Smooth muscle cell of the brain vasculature (primary cell): ENCODE results near the gene ABI3.
"Not testable (repeated sequence)": the region's sequence is repeated elsewhere in the genome, so short reads cannot be mapped to it uniquely, and the experiment has no call there.

Experiments
- DNase-seq: peaks from one replicate; pipeline ENCODE4 v3.0.0-alpha.2; 2012; ENCODE audit warnings: low read depth, low spot score

The ABI3 gene

GRCh38 chr17:49210158-49211029 lies at the start of gene ABI3, which contains the start of gene GNGT2:
Gene ABI3, plus strand, starts transcription at chr17:49210707. Its CDS starts 18 bp downstream, at chr17:49210725.
Gene GNGT2, minus strand, starts transcription at chr17:49210574. Its CDS starts 3,152 bp downstream, at chr17:49207422.
- no peak for DNase-seq

DNA sequence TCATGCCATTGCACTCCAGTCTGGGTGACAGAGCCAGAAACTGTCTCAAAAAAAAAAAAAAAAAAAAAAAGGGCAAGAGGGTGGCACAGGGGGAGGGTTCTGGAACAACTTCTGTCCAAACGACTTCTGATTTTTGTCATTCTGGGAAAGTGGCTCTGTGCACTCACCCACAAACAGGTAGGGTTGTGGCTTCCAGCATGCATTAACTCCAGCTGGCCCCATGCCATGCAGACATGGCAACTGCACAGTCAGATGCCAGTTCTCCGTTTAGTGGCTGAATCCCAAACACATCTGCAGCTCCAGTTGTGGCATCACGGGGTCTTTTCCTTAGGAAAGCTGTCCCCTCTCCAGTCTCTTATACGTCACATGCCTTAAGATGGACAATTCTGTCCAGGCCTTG lies 47.6 kb upstream of the ABI3 start:
- no peak for DNase-seq

DNA sequence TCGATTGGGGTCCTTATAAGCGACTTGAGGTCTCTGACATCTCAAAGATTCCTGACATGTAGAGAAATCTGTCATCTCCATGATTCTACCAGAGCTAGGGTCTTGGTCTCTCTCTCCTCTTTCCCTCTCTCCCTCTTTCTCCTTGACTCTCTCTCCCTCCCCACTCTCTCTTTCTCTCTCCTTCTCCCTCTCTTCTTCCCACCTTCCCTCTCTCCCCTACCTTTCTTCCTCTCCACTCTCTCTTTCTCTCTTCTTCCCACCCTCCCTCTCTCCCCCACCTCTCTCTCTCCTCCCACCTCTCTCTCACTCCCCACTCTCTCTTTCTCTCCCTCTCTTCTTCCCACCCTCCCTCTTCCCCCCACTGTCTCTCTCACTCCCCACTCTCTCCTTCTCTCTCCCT lies 45.4 kb upstream of the ABI3 start:
- no peak for DNase-seq

DNA sequence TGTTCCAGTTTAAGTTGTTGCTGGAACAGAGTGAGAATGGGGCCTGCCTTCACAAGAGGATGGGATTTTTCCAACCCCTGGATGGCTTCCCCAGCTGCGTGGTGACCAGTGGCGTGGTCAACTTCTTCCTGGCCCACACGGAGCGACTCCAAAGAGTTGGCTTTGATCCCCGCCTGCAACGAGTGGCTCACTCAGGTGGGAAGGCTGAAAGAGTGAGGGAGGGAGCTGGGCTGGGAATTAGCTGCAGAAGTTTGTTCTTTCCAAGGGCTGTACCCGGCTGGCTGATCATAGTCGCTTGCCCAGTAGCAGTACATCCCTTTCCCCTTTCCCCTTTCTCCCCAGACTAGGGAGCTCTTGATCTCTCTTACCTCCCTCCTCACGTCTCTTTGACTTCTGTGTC lies 41.8 kb upstream of the ABI3 start:
- no peak for DNase-seq

DNA sequence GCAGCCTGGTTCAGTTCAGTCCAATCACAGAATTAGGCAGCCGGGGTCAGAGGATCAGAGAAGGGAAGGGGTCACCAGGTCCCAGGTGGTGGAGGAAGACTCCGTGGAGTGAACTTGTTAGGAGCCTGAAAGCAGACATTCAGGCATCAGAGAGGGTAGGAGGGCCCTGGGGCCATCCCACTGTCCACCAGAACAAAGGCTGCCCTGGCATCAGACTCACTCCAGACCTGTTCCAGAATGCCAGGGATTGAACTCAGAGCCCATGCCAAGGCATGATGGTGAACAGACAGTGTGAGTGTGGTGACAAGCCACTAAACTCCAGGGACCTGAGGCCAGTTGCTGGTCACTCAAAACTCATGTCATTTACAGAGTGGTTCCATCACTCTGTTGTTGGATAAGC lies 40.3 kb upstream of the ABI3 start:
- DNase-seq = no peak

DNA sequence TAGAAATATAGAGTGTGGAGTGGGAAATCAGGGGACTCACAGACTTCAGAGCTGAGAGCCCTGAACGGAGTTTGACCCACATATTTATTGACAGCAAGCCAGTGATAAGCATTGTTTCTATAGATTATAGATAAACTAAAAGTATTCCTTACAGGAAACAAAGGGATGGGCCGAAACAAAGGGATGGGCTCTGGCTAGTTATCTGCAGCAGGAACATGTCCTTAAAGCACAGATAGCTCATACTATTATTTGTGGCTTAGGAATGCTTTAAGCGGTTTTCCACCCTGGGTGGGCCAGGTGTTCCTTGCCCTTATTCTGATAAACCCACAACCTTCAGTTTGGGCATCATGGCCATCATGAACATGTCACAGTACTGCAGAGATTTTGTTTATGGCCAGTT lies 39.8 kb upstream of the ABI3 start:
- DNase-seq = not testable (repeated sequence)

DNA sequence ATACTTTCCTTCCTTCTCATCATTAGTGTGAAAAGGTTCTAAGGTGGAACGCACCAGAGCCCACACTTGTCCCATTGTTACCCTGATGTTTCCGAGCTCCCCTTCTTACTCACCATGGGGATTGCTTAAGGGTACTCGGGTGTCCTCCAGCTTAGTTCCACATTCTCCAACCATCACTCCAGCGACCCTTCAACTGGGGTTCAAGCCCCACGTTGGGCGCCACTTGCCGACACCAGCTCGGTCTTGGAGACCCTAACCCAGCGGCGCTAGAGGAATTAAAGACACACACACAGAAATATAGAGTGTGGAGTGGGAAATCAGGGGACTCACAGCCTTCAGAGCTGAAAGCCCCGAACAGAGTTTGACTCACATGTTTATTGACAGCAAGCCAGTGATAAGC lies 34.5 kb upstream of the ABI3 start:
- DNase-seq = not testable (repeated sequence)

- DNase-seq = no peak
Measured at GRCh38 chr17:49180303-49180702, 30.2 kb upstream of the ABI3 start.

DNA sequence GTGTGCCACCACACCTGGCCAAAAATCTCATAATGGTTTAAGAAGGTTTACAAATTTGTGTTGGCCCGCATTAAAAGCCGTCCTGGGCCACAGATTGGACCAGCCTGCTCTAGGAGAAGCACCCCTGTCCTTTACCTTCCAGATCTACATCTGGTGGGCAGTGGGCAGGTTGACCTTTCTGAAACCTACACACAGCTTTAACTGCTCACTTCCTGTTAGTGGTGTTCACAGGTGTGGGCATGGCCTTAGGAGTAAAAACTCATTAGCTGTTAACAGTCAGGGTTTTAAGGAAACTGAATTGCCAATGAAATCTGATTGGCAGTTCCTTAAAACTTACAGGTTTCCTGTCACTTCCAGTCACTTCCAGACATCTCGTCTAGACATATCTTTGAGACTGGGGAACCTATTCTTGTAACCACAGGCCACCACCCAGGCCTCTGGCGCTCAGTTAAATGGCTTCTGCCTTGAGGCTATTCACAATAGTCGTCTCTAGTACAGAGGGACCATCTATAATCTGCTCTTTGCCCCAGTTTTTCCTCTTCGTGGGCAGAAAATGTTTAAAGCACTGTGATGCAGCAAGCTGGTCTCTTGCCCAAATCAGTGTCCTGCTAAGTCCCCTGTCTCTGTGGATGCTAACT lies 29.4 kb upstream of the ABI3 start:
- DNase-seq = no peak

GRCh38 chr17:49183341-49183740 lies 27.2 kb upstream of the ABI3 start:
- no peak for DNase-seq

GRCh38 chr17:49183801-49184200 lies 26.7 kb upstream of the ABI3 start:
- DNase-seq = no peak

DNA sequence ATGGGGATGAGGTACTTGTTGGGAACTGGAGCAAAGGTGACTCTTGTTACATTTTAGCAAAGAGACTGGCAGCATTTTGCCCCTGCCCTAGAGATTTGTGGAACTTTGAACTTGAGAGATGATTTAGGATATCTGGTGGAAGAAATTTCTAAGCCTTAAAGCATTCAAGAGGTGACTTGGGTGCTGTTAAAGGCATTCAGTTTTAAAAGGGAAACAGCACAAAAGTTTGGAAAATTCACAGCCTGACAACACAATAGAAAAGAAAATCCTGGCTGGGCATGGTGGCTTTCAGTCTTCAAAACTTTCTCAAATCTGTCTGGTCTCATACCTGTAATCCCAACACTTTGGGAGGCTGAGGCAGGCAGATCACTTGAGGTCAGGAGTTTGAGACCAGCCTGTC lies 26.0 kb upstream of the ABI3 start:
- DNase-seq = not testable (repeated sequence)

GRCh38 chr17:49185381-49185780 lies 25.1 kb upstream of the ABI3 start:
- not testable (repeated sequence) for DNase-seq

DNA sequence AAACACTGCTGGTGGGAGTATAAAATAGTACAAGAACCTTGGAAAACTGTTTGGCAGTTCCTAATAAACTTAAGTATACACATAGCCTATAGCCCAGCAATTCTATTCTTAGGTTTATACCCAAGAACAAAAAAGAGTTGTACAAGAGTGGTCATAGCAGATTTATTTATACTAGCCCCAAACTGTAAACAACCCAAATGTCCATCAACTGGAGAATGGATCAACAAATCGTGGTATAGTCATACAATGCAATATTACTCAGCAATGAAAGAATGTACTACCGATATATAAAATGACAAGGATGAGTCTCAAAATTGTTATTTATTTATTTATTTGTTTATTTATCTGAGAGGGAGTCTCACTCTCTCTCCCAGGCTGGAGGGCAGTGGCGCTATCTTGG lies 23.2 kb upstream of the ABI3 start:
- DNase-seq = no peak

- no peak for DNase-seq
Measured at GRCh38 chr17:49190932-49191331, 19.6 kb upstream of the ABI3 start.

DNA sequence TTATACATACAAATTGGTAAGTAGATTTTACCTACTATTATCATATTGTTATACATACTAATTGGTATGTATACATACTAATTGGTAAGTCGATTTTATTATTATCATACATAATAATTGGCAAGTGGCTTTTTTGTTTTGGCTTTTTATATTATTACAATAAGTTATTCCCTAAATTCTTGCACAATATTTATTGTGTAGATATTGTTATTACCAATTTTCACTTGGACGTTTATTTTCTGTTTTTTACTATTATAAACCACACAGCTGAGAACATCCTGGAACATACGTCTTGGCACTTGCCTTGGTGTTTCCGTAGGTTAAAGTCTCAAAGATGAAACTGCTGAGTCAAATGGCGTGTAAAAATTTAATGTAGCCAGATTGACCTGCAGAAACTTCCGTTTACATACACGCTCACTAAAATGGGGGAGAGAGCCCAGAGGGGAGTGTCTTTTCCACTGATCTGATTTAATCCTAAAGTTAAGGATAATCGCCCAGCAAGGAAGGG lies 19.0 kb upstream of the ABI3 start:
- no peak for DNase-seq

DNA sequence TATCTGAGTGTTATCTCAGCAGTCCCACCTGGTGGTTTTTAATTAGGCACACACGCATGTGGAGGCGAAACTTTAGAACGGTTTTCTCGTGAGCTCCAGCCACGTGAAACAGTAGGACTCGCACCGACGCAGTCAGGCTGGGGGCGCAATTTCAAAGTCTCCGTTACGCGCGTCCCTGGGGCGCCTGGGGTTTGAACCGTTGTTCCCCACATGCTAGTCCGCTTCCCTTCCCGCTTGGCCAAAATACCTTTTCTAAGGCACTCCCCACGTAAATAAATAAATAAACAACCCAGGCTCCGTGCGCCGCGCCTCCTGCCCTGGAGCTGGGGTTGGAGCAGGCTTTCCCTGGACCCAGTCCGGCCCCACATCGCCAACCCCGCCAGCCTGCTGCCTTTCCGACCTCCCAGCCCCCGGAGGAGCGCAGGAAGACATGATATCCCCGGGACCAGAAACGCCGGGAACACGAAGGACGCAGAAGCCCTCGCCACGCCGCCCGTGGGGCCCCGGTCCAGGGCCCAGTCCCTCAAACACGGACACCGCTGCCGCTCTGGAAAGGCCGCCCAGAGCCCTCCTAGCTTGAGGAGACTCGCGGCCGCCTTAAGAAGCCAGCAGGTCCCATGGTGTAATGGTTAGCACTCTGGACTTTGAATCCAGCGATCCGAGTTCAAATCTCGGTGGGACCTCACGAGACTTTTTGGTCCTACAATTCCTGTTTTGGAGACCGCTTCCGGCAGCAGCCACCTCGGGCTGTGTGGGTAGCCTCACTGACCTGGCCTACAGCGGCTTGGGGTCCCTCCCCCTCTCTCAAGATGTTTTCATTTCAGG lies 18.4 kb upstream of the ABI3 start:
- DNase-seq = no peak

DNA sequence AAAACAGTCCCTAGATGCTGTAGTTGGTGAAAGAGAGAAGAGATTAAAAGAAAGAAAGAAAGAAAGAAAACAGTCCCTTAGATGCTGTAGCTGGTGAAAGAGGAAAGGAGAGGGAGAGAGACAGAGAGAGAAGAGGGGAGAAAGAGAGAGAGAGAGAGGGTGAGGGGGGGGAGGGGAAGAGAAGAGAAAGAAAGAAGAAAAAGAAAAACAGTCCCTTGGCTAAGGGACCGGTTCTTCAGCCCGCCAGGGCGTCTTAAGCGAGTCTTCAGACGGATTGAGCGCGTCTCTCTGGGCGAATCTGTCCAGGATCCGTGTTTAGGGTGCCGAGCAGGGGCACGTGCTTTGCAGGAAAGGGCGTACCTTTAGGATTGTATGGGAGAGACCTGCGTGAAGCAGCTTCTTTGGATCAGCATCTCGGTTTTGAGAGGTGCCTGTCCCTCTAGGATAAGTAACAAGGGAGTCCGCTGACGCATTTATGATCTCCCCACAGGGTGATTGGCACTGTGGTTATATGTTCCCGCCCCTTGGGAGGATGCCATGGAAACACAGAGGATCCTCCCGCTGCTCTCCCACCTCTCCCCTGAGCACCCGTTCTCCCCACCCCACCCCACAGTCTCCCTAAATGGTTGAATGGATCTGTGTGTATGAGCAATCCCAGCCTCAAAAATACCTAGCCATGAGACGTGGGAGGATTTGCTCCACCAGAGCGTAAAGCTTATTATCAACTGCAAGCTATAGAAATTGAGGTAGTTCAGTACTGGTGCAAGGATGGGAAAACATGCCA lies 16.8 kb upstream of the ABI3 start:
- DNase-seq = no peak

DNA sequence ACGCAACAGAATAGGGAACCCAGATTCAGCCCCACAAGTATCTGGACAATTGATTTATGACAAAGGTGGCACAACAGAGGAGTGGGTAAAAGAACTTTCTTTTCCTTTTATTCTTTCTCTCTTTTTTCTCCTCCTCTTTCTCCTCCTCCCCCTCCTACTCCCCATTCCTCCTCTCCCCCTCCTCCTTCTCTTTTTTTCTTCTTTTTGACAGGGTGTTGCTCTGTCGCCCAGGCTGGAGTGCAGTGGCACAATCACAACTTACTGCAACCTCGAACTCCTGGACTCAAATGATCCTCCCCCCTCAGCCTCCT lies 16.3 kb upstream of the ABI3 start:
- DNase-seq = no peak

DNA sequence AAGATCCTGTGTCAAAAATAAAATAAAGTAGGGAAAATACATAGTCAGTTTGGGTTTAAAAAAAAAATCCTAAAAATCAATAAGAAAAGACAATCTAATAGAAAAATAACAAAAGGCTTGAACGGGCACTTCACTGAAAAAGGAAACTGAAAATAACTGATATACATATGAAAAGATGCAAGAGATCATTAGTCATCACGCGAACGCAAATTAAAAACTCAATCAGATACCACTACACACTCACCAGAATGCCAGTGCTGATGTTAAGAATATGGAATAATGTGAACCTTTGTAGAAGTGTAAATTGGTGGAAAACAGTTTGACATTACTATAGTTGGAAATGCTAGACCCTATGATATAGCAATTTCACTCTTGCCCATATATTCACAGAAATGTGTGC lies 14.8 kb upstream of the ABI3 start:
- no peak for DNase-seq

- no peak for DNase-seq
Measured at GRCh38 chr17:49196520-49196919, 14.0 kb upstream of the ABI3 start.
